ENCODE data around the gene ASTN1. TPM values are rescaled to one million over a fixed set of nuclear protein-coding genes. Genes with fewer than 3 reads are reported as not detected.
A peak's percentile ranks its signal among the peaks of the same experiment; 100 is the strongest.

ASTN1 gene
- total and polyA plus RNA-seq, 2 experiments from 2014 or later: 9.3 to 34.2 TPM

- TF ChIP-seq, protein P1, sequence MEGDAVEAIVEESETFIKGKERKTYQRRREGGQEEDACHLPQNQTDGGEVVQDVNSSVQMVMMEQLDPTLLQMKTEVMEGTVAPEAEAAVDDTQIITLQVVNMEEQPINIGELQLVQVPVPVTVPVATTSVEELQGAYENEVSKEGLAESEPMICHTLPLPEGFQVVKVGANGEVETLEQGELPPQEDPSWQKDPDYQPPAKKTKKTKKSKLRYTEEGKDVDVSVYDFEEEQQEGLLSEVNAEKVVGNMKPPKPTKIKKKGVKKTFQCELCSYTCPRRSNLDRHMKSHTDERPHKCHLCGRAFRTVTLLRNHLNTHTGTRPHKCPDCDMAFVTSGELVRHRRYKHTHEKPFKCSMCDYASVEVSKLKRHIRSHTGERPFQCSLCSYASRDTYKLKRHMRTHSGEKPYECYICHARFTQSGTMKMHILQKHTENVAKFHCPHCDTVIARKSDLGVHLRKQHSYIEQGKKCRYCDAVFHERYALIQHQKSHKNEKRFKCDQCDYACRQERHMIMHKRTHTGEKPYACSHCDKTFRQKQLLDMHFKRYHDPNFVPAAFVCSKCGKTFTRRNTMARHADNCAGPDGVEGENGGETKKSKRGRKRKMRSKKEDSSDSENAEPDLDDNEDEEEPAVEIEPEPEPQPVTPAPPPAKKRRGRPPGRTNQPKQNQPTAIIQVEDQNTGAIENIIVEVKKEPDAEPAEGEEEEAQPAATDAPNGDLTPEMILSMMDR (IDR thresholded peaks at IDR 0.05; ENCODE audit: low read depth, low read length): no peak
- Histone ChIP-seq H3K9me3 (ENCODE audit: low read depth) (no peaks in the 10 kb centered on the region), H3K27me3 (no peaks in the 10 kb centered on the region), H3K36me3 (no peaks in the 10 kb centered on the region), H3K4me1 (ENCODE audit: low read depth) (no peaks in the 10 kb centered on the region), H3K4me3 (no peak overlapping the region), H3K27ac (no peak overlapping the region)
- no peak for DNase-seq (ENCODE audit: low read depth in 1 of 2, low spot score in 1 of 2)
Observed at GRCh38 chr1:176993587-176993986, 170.9 kb downstream of the ASTN1 start.

GRCh38 chr1:176989754-176990153 is 174.8 kb downstream of the ASTN1 start:
- Histone ChIP-seq H3K27ac (no peak overlapping the region), H3K9me3 (ENCODE audit: low read depth) (no peaks in the 10 kb centered on the region), H3K36me3 (no peaks in the 10 kb centered on the region), H3K4me3 (no peak overlapping the region), H3K27me3 (no peaks in the 10 kb centered on the region), H3K4me1 (ENCODE audit: low read depth) (no peaks in the 10 kb centered on the region)
- DNase-seq (ENCODE audit: low read depth in 1 of 2, low spot score in 1 of 2): peak in 1 of 2 donors; percentile 17
- TF ChIP-seq, protein P1 (IDR thresholded peaks at IDR 0.05; ENCODE audit: low read depth, low read length): no peak

DNA sequence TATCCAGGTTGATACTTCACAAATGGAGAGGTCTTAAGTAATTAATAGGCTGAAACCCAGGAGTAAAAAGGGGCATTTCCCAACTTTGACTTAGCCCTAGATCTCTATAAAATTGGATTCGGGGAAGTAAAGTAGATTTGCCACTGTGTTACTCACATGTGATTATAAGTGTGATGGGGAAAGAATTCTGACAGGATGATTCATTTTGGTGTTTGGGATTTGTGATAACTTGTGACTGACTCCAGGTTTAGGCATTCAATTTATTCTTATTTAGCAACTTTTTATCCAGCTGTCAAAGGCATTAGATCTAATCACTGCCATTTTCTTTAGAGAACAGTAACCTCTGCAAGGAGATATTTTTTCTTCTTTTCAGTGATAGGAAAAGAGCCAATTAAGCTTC is 175.5 kb downstream of the ASTN1 start:
- H3K27ac ChIP-seq: no peak overlapping the region
- DNase-seq (ENCODE audit: low read depth in 1 of 2, low spot score in 1 of 2): peak in 1 of 2 donors; percentile 68
- TF ChIP-seq, protein P1 (IDR thresholded peaks at IDR 0.05; ENCODE audit: low read depth, low read length): no peak
- no peak overlapping the region for H3K4me3 ChIP-seq
- no peaks in the 10 kb centered on the region for H3K9me3 ChIP-seq (ENCODE audit: low read depth)
- no peaks in the 10 kb centered on the region for H3K4me1 ChIP-seq (ENCODE audit: low read depth)
- no peaks in the 10 kb centered on the region for H3K27me3 ChIP-seq
- no peaks in the 10 kb centered on the region for H3K36me3 ChIP-seq

- Histone ChIP-seq H3K4me1 (ENCODE audit: low read depth) (no peaks in the 10 kb centered on the region), H3K4me3 (no peak overlapping the region), H3K27me3 (no peaks in the 10 kb centered on the region), H3K9me3 (ENCODE audit: low read depth) (no peaks in the 10 kb centered on the region), H3K36me3 (no peaks in the 10 kb centered on the region), H3K27ac (no peak overlapping the region)
- peak in 1 of 2 donors; percentile 84 for DNase-seq (ENCODE audit: low read depth in 1 of 2, low spot score in 1 of 2)
- TF ChIP-seq, protein P1 (IDR thresholded peaks at IDR 0.05; ENCODE audit: low read depth, low read length): no peak
Observed at GRCh38 chr1:176987016-176987415, 177.5 kb downstream of the ASTN1 start.

- H3K9me3 ChIP-seq (ENCODE audit: low read depth): no peaks in the 10 kb centered on the region
- DNase-seq (ENCODE audit: low read depth in 1 of 2, low spot score in 1 of 2): no peak
- no peaks in the 10 kb centered on the region for H3K27me3 ChIP-seq
- no peak overlapping the region for H3K27ac ChIP-seq
- no peak overlapping the region for H3K4me3 ChIP-seq
- H3K4me1 ChIP-seq (ENCODE audit: low read depth): peaks cover 19% of the 10 kb centered on the region
- no peaks in the 10 kb centered on the region for H3K36me3 ChIP-seq
- TF ChIP-seq, protein P1 (IDR thresholded peaks at IDR 0.05; ENCODE audit: low read depth, low read length): no peak
Observed at GRCh38 chr1:176983731-176984130, 180.8 kb downstream of the ASTN1 start.

DNA sequence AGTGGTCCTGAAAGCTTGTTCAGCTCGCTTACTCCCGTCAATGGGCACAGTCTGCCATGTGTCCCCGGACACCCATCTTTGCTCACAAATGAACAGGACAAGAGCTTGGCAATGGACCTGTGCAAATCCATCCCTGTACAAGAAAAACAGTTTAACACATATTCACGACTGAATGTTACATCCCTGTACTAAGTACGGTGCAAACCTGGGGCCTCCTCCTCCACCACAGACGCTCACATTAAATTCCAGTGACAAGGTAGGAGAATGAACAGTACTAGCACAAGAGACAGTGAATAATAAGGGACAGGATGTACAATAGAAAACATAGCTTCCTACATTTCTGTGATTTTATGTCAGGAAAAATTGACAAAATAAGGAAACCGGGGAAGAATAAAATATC is 187.7 kb downstream of the ASTN1 start:
- H3K27me3 ChIP-seq: no peaks in the 10 kb centered on the region
- peaks cover 47% of the 10 kb centered on the region for H3K4me1 ChIP-seq (ENCODE audit: low read depth)
- DNase-seq (ENCODE audit: low read depth in 1 of 2, low spot score in 1 of 2): no peak
- H3K36me3 ChIP-seq: no peaks in the 10 kb centered on the region
- no peak overlapping the region for H3K4me3 ChIP-seq
- no peaks in the 10 kb centered on the region for H3K9me3 ChIP-seq (ENCODE audit: low read depth)
- no peak overlapping the region for H3K27ac ChIP-seq
- TF ChIP-seq, protein P1 (IDR thresholded peaks at IDR 0.05; ENCODE audit: low read depth, low read length): no peak

Measured in cardiac muscle cell (in vitro differentiated cells and primary cell).